HepG2 (cell line): Measurements from ENCODE around the gene FSCN2. TPM values are rescaled to one million over a fixed set of nuclear protein-coding genes. Genes with fewer than 3 reads are reported as not detected.

Source experiments
- ATAC-seq: fragments of 200-7000 bp; cut with Tn5 transposase; 3 replicates; pipeline ENCODE4 v1.9.1; 2020; ENCODE audit warnings: mild to moderate bottlenecking, moderate library complexity
- BruUV-seq: library from RNA; stranded (reverse); fragments of 400-500 nt; replicated peaks from 2 replicates; lab custom pipeline; 2021; lab: Mats Ljungman, UMichigan
- CTCF ChIA-PET: fragments of 300-600 bp; formaldehyde crosslinking; extraction: SDS; loops from one replicate; lab custom pipeline; 2021; ENCODE audit warnings: low total read pairs, inconsistent platforms, low intra/inter-chr PET ratio; lab: Yijun Ruan, JAX
- POLR2A ChIA-PET: fragments of 350-600 bp; sonication (Branson Sonifier 250); formaldehyde crosslinking; loops from one replicate; lab custom pipeline; 2020; ENCODE audit warnings: antibody characterized with exemption, inconsistent platforms; lab: Yijun Ruan, JAX
- DNase-seq: peaks from one replicate; pipeline ENCODE4 v3.0.0-alpha.2; 2015; ENCODE audit warnings: low spot score
- FAIRE-seq: peaks from 3 replicates; lab custom pipeline; 2011; peaks lifted over from hg19 to GRCh38; lab: Jason Lieb, UNC
- H2AFZ ChIP-seq: one replicate; pipeline ENCODE4 v1.6.1; 2011; ENCODE audit warnings: low read length, inconsistent platforms
- H3K27ac ChIP-seq: fragments of 300-600 bp; 3 replicates; pipeline ENCODE4 v1.8.0; 2011; ENCODE audit warnings: mixed run types, mild to moderate bottlenecking, mixed read lengths, low read length, inconsistent platforms; ENCODE audit not compliant: insufficient read depth; ENCODE audit errors: extremely low read length
- H3K27me3 ChIP-seq, 2 experiments: fragments of 200-600 bp in 1 of 2; 2 replicates in 1 of 2; 3 replicates in 1 of 2; pipeline versions ENCODE4 v1.6.0 to v1.8.0; 2011; ENCODE audit warnings: low read length in 2 of 2, mild to moderate bottlenecking in 2 of 2, moderate library complexity in 2 of 2, inconsistent platforms in 1 of 2; ENCODE audit not compliant: insufficient read depth in 2 of 2, control insufficient read depth in 1 of 2
- H3K36me3 ChIP-seq, 2 experiments: fragments of 200-600 bp in 1 of 2; replicated peaks in 1 of 2; 2 replicates in 1 of 2; 3 replicates in 1 of 2; pipeline versions ENCODE4 v1.5.1 to v1.8.0; 2011; ENCODE audit warnings: low read length in 2 of 2, inconsistent platforms in 1 of 2; ENCODE audit not compliant: insufficient read depth in 2 of 2, control insufficient read depth in 1 of 2
- H3K4me1 ChIP-seq: 2 replicates; pipeline ENCODE4 v1.5.1; 2012; ENCODE audit warnings: low read length, inconsistent platforms; ENCODE audit not compliant: insufficient read depth
- H3K4me2 ChIP-seq: 2 replicates; pipeline ENCODE4 v1.6.0; 2011; ENCODE audit warnings: low read depth, low read length, inconsistent platforms
- H3K4me3 ChIP-seq, 3 experiments: fragments of 200-600 bp in 1 of 3; sonication (generic), shearing (Covaris generic) in 1 of 3; replicated peaks in 1 of 3; 2 replicates each; pipeline ENCODE4 v1.5.1; 2011 to 2016; ENCODE audit warnings: low read length in 3 of 3, inconsistent platforms in 2 of 3, low read depth in 2 of 3, mild to moderate bottlenecking in 2 of 3, control low read depth in 1 of 3, mixed read lengths in 1 of 3; ENCODE audit not compliant: insufficient read depth in 1 of 3
- H3K79me2 ChIP-seq: one replicate; pipeline ENCODE4 v1.6.1; 2011; ENCODE audit warnings: low read length, inconsistent platforms; ENCODE audit not compliant: insufficient read depth
- H3K9ac ChIP-seq: 2 replicates; pipeline ENCODE4 v1.6.0; 2011; ENCODE audit warnings: mild to moderate bottlenecking, low read depth, low read length, inconsistent platforms; ENCODE audit not compliant: insufficient read depth
- H3K9me3 ChIP-seq: 2 replicates; pipeline ENCODE4 v1.5.1; 2012; ENCODE audit warnings: mild to moderate bottlenecking, low read length
- H4K20me1 ChIP-seq: 2 replicates; pipeline ENCODE4 v1.6.0; 2011; ENCODE audit warnings: inconsistent platforms, mild to moderate bottlenecking, low read length, moderate library complexity; ENCODE audit not compliant: insufficient read depth
- CREB1 ChIP-seq, 2 experiments: fragments of 450-650 bp in 1 of 2; IDR thresholded peaks; 2 replicates each; pipeline ENCODE4 v1.6.1; 2016 to 2017; ENCODE audit warnings: control low read depth in 1 of 2, mild to moderate bottlenecking in 1 of 2, missing compliant biosample characterization in 1 of 2, missing genetic modification characterization in 1 of 2
- CREM ChIP-seq, 2 experiments: sonication (generic) in 1 of 2; formaldehyde crosslinking in 1 of 2; IDR thresholded peaks; 2 replicates each; pipeline versions ENCODE4 v1.4.0 to v1.6.1; 2016 to 2020; ENCODE audit warnings: antibody characterized with exemption in 1 of 2, mild to moderate bottlenecking in 1 of 2, missing genetic modification reagents in 1 of 2
- TGIF2 ChIP-seq: IDR thresholded peaks from 2 replicates; pipeline ENCODE4 v1.6.1; 2016; ENCODE audit warnings: control low read depth, missing compliant biosample characterization
- ZNF75D ChIP-seq: sonication (generic); formaldehyde crosslinking; IDR thresholded peaks from 2 replicates; pipeline ENCODE4 v1.8.1; 2023; ENCODE audit warnings: missing genetic modification reagents, mild to moderate bottlenecking, borderline replicate concordance
- in situ Hi-C: cut with HindIII; loops from 2 replicates; pipeline ENCODE4 v1.10.0; 2017; ENCODE audit warnings: low pct_unique_long_range_greater_than_20kb; ENCODE audit not compliant: extremely low pct_ligation_motif_present
- intact Hi-C: fragments of 100-400 bp; cut with micrococcal nuclease; formaldehyde crosslinking; loops from one replicate; pipeline ENCODE4 v1.10.0; 2022; ENCODE audit not compliant: unreplicated experiment
- polyA plus RNA-seq, 8 experiments: library from polyadenylated mRNA; depleted of rRNA in 3 of 8; stranded (reverse) in 7 of 8; unstranded in 1 of 8; fragments of >200 nt; fragmentation: Illumina TruSeq in 4 of 8; extraction: Trizol in 4 of 8; gene quantifications; 2 replicates each; pipeline versions ENCODE4 v1.2.1 to v1.2.3, GENCODE V29; 2011 to 2016; ENCODE audit warnings: low read depth in 4 of 8, missing spikeins in 1 of 8, mixed read lengths in 1 of 8; ENCODE audit not compliant: insufficient read depth in 1 of 8
- total RNA-seq, 5 experiments: library from RNA; depleted of rRNA; stranded (reverse); fragments of >200 nt; fragmentation: Illumina TruSeq; extraction: Trizol; gene quantifications; 2 replicates each; pipeline ENCODE4 v1.2.3, GENCODE V29; 2016; ENCODE audit warnings: low read depth in 1 of 5
- TF ChIP-seq, protein P1 (sequence below): sonication (generic); formaldehyde crosslinking; IDR thresholded peaks from 2 replicates; pipeline ENCODE4 v1.5.0; 2020; ENCODE audit warnings: mild to moderate bottlenecking, missing genetic modification reagents, borderline replicate concordance
- TF ChIP-seq, protein P2 (sequence below): sonication (generic); formaldehyde crosslinking; IDR thresholded peaks from 2 replicates; pipeline ENCODE4 v1.8.0; 2022; ENCODE audit warnings: missing genetic modification reagents, mild to moderate bottlenecking, inconsistent platforms, borderline replicate concordance

FSCN2 gene
- total and polyA plus RNA-seq, 2 of the 13 experiments (the other 11 are each of a cell fraction or from before 2014, with no cell fraction given) = 0.09 TPM; not detected in 1

DNA sequence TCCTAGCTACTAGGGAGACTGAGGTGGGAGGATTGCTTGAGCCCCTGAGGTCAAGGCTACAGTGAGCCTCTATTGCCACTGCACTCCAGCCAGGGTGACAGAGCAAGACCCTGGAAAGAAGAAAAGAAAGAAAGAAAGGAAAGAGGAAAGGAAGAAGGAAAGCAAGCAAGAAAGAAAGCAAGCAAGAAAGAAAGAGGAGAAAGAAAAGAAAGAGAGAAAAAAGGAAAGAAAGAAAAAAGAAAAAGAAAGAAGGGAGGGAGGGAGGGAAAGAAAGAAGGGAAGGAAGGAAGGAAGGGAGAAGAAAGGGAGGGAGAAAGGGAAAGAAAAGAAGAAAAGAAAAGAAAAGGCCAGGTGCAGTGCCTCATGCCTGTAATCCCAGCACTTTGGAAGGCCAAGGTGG is 24.6 kb upstream of the FSCN2 start:
- CTCF ChIA-PET = no interaction called here
- intact Hi-C loops = no loop called here

More for the DNA sequence above, 24.6 kb upstream of the FSCN2 start:
- in situ Hi-C loops = no loop called here
- Histone ChIP-seq H3K4me2 (no peak overlapping the region), H3K27me3 (peaks cover 4 to 21% of the 10 kb centered on the region in 2 experiments), H3K9me3 (no peaks in the 10 kb centered on the region), H3K4me3 (no peak overlapping the region), H3K4me1 (peaks cover 20% of the 10 kb centered on the region), H2AFZ (no peak overlapping the region), H3K27ac (no peak overlapping the region), H4K20me1 (peaks cover 4% of the 10 kb centered on the region; the same call in 1 of the 2 replicates), H3K79me2 (no peaks in the 10 kb centered on the region), H3K9ac (no peak overlapping the region), H3K36me3 (no peaks in the 10 kb centered on the region)
- no peak for ATAC-seq
- no peak for FAIRE-seq
- POLR2A ChIA-PET = interaction anchor here (1.6 kb wide), 1 partner anchor 9 kb away, joined by 7 read pairs; the partner anchor contains the start of gene ACTG1
- BruUV-seq = no TSS peak
- DNase-seq = no peak
- TF ChIP-seq, protein P1, sequence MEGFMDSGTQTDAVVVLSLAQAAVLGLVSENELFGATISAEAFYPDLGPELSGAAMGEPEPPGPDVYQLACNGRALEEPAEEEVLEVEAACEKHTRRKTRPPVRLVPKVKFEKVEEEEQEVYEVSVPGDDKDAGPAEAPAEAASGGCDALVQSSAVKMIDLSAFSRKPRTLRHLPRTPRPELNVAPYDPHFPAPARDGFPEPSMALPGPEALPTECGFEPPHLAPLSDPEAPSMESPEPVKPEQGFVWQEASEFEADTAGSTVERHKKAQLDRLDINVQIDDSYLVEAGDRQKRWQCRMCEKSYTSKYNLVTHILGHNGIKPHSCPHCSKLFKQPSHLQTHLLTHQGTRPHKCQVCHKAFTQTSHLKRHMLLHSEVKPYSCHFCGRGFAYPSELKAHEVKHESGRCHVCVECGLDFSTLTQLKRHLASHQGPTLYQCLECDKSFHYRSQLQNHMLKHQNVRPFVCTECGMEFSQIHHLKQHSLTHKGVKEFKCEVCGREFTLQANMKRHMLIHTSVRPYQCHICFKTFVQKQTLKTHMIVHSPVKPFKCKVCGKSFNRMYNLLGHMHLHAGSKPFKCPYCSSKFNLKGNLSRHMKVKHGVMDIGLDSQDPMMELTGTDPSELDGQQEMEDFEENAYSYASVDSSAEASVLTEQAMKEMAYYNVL (CRISPR knock-in tag) = no peak
- TF ChIP-seq TGIF2 (CRISPR knock-in tag) (no peak), CREM (IDR thresholded peaks at IDR 0.05) (no peak), CREM (CRISPR knock-in tag; IDR thresholded peaks at IDR 0.05) (no peak), ZNF75D (no peak), CREB1 (IDR thresholded peaks at IDR 0.05) (no peak), CREB1 (CRISPR knock-in tag; IDR thresholded peaks at IDR 0.05) (no peak)
- TF ChIP-seq, protein P2, sequence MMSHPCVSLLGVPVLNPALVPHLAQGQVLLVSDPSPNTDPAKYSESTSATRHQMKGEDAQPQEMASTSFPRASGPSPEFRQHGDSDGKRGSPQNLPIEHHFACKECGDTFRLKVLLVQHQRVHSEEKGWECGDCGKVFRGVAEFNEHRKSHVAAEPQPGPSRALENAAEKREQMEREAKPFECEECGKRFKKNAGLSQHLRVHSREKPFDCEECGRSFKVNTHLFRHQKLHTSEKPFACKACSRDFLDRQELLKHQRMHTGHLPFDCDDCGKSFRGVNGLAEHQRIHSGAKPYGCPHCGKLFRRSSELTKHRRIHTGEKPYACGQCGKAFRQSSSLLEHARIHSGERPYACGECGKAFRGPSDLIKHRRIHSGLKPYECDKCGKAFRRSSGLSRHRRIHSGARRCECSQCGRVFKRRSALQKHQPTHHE (CRISPR knock-in tag) = no peak
